HepG2 (cell line): ENCODE results near the gene ROCK1. TPM values are rescaled to one million over a fixed set of nuclear protein-coding genes. Genes with fewer than 3 reads are reported as not detected.
A peak's percentile ranks its signal among the peaks of the same experiment; 100 is the strongest.

Experiments used
- ETV6 ChIP-seq: sonication (generic); formaldehyde crosslinking; conservative IDR thresholded peaks from 2 replicates; pipeline ENCODE4 v1.4.0; 2020; ENCODE audit warnings: missing genetic modification reagents
- KAT7 ChIP-seq: IDR thresholded peaks from 2 replicates; pipeline ENCODE4 v1.6.1; 2018; ENCODE audit warnings: borderline replicate concordance, missing compliant biosample characterization
- MIER3 ChIP-seq: IDR thresholded peaks from 2 replicates; pipeline ENCODE4 v1.6.1; 2016; ENCODE audit warnings: missing compliant biosample characterization, borderline replicate concordance
- PCBP1 ChIP-seq: fragments of 200-400 bp; formaldehyde crosslinking; IDR thresholded peaks from 2 replicates; pipeline ENCODE4 v1.6.1; 2017; ENCODE audit warnings: mild to moderate bottlenecking, low read depth, low read length, borderline replicate concordance
- RARA ChIP-seq: IDR thresholded peaks from 2 replicates; pipeline ENCODE4 v1.6.1; 2016; ENCODE audit warnings: missing genetic modification reagents, missing compliant biosample characterization
- RBAK ChIP-seq: sonication (generic); formaldehyde crosslinking; IDR thresholded peaks from 2 replicates; pipeline ENCODE4 v1.5.1; 2020; ENCODE audit warnings: mild to moderate bottlenecking, missing genetic modification reagents
- SATB2 ChIP-seq: sonication (generic); formaldehyde crosslinking; IDR thresholded peaks from 2 replicates; pipeline ENCODE4 v1.5.0; 2020; ENCODE audit warnings: missing genetic modification reagents
- SMAD1 ChIP-seq: sonication (generic); formaldehyde crosslinking; IDR thresholded peaks from 2 replicates; pipeline ENCODE4 v1.4.0; 2020; ENCODE audit warnings: missing genetic modification reagents, low read depth, mild to moderate bottlenecking, borderline replicate concordance
- ZBTB34 ChIP-seq: sonication (generic); formaldehyde crosslinking; IDR thresholded peaks from 2 replicates; pipeline ENCODE4 v1.8.0; 2022; ENCODE audit warnings: mild to moderate bottlenecking, missing genetic modification reagents
- ZBTB43 ChIP-seq: sonication (generic); formaldehyde crosslinking; conservative IDR thresholded peaks from 2 replicates; pipeline ENCODE4 v1.4.0; 2020; ENCODE audit warnings: missing genetic modification reagents
- ZFP90 ChIP-seq: sonication (generic); formaldehyde crosslinking; IDR thresholded peaks from 2 replicates; pipeline ENCODE4 v1.8.0; 2022; ENCODE audit warnings: missing genetic modification reagents, mild to moderate bottlenecking, inconsistent platforms, borderline replicate concordance
- ZKSCAN8 ChIP-seq: IDR thresholded peaks from 2 replicates; pipeline ENCODE4 v1.6.1; 2016; ENCODE audit warnings: borderline replicate concordance, missing genetic modification reagents, missing compliant biosample characterization
- ZNF230 ChIP-seq: sonication (generic); formaldehyde crosslinking; IDR thresholded peaks from 2 replicates; pipeline ENCODE4 v1.4.0; 2020; ENCODE audit warnings: mild to moderate bottlenecking, missing genetic modification reagents
- ZNF260 ChIP-seq: sonication (generic); formaldehyde crosslinking; IDR thresholded peaks from 2 replicates; pipeline ENCODE4 v1.4.0; 2020; ENCODE audit warnings: missing genetic modification reagents, low read depth, mild to moderate bottlenecking, borderline replicate concordance
- ZNF598 ChIP-seq: sonication (generic); formaldehyde crosslinking; IDR thresholded peaks from 2 replicates; pipeline ENCODE4 v1.5.1; 2020; ENCODE audit warnings: mild to moderate bottlenecking, missing genetic modification reagents, borderline replicate concordance
- ZNF703 ChIP-seq: sonication (generic); formaldehyde crosslinking; IDR thresholded peaks from 2 replicates; pipeline ENCODE4 v1.5.1; 2020; ENCODE audit warnings: missing genetic modification reagents, mild to moderate bottlenecking, moderate library complexity, borderline replicate concordance
- ZNF772 ChIP-seq: sonication (generic); formaldehyde crosslinking; IDR thresholded peaks from 2 replicates; pipeline ENCODE4 v1.5.0; 2020; ENCODE audit warnings: mild to moderate bottlenecking, missing genetic modification reagents
- polyA plus RNA-seq, 8 experiments: library from polyadenylated mRNA; depleted of rRNA in 3 of 8; stranded (reverse) in 7 of 8; unstranded in 1 of 8; fragments of >200 nt; fragmentation: Illumina TruSeq in 4 of 8; extraction: Trizol in 4 of 8; gene quantifications; 2 replicates each; pipeline versions ENCODE4 v1.2.1 to v1.2.3, GENCODE V29; 2011 to 2016; ENCODE audit warnings: low read depth in 4 of 8, missing spikeins in 1 of 8, mixed read lengths in 1 of 8; ENCODE audit not compliant: insufficient read depth in 1 of 8
- total RNA-seq, 5 experiments: library from RNA; depleted of rRNA; stranded (reverse); fragments of >200 nt; fragmentation: Illumina TruSeq; extraction: Trizol; gene quantifications; 2 replicates each; pipeline ENCODE4 v1.2.3, GENCODE V29; 2016; ENCODE audit warnings: low read depth in 1 of 5
- TF ChIP-seq, protein P1 (sequence below), 2 experiments: fragments of 450-650 bp in 1 of 2; sonication (generic) in 1 of 2; formaldehyde crosslinking in 1 of 2; IDR thresholded peaks; 2 replicates each; pipeline versions ENCODE4 v1.6.1 to v1.8.0; 2016 to 2022; ENCODE audit warnings: antibody characterized with exemption in 1 of 2, mild to moderate bottlenecking in 1 of 2, missing genetic modification reagents in 1 of 2

ROCK1 gene
- total and polyA plus RNA-seq, 2 of the 13 experiments (the other 11 are each of a cell fraction or from before 2014, with no cell fraction given) = 10.5 to 27.2 TPM

- TF ChIP-seq ZNF703 (CRISPR knock-in tag) (no peak), MIER3 (CRISPR knock-in tag) (no peak), ZKSCAN8 (CRISPR knock-in tag) (no peak), PCBP1 (no peak), RARA (CRISPR knock-in tag) (0 out of 2 replicates have a peak, but pooled peaks have one; percentile 4), ZNF260 (no peak), ZFP90 (CRISPR knock-in tag) (no peak), SMAD1 (CRISPR knock-in tag) (no peak), ZNF772 (CRISPR knock-in tag) (peak; percentile 27; the same call in 1 of the 2 replicates), ETV6 (CRISPR knock-in tag) (no peak), SATB2 (CRISPR knock-in tag) (no peak), RBAK (CRISPR knock-in tag) (no peak), KAT7 (CRISPR knock-in tag) (peak; percentile 39; the same call in 1 of the 2 replicates), ZNF230 (CRISPR knock-in tag) (no peak), ZNF598 (CRISPR knock-in tag) (no peak), ZBTB43 (CRISPR knock-in tag) (no peak), ZBTB34 (CRISPR knock-in tag) (no peak)
- TF ChIP-seq, protein P1, sequence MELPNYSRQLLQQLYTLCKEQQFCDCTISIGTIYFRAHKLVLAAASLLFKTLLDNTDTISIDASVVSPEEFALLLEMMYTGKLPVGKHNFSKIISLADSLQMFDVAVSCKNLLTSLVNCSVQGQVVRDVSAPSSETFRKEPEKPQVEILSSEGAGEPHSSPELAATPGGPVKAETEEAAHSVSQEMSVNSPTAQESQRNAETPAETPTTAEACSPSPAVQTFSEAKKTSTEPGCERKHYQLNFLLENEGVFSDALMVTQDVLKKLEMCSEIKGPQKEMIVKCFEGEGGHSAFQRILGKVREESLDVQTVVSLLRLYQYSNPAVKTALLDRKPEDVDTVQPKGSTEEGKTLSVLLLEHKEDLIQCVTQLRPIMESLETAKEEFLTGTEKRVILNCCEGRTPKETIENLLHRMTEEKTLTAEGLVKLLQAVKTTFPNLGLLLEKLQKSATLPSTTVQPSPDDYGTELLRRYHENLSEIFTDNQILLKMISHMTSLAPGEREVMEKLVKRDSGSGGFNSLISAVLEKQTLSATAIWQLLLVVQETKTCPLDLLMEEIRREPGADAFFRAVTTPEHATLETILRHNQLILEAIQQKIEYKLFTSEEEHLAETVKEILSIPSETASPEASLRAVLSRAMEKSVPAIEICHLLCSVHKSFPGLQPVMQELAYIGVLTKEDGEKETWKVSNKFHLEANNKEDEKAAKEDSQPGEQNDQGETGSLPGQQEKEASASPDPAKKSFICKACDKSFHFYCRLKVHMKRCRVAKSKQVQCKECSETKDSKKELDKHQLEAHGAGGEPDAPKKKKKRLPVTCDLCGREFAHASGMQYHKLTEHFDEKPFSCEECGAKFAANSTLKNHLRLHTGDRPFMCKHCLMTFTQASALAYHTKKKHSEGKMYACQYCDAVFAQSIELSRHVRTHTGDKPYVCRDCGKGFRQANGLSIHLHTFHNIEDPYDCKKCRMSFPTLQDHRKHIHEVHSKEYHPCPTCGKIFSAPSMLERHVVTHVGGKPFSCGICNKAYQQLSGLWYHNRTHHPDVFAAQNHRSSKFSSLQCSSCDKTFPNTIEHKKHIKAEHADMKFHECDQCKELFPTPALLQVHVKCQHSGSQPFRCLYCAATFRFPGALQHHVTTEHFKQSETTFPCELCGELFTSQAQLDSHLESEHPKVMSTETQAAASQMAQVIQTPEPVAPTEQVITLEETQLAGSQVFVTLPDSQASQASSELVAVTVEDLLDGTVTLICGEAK (IDR thresholded peaks at IDR 0.05) = no peak
- TF ChIP-seq, protein P1 (CRISPR knock-in tag; IDR thresholded peaks at IDR 0.05) = no peak; the same call in 1 of the 2 replicates
These were observed 784 bp downstream of the ROCK1 start (continued) for GRCh38 chr18:21110713-21111345.
